ENCODE measurements around the gene PROB1. TPM values are rescaled to one million over a fixed set of nuclear protein-coding genes. Genes with fewer than 3 reads are reported as not detected.

PROB1 gene
- total and polyA plus RNA-seq, 9 of the 15 experiments (the other 6 are each of a cell fraction or from before 2014, with no cell fraction given) = 0.01 to 1.8 (median 0.47) TPM

- no peak for TF ChIP-seq ZNF695 (CRISPR knock-in tag; IDR thresholded peaks at IDR 0.05)
- TF ChIP-seq ZFP91 (CRISPR knock-in tag; IDR thresholded peaks at IDR 0.05) = no peak
- TF ChIP-seq, protein P1, sequence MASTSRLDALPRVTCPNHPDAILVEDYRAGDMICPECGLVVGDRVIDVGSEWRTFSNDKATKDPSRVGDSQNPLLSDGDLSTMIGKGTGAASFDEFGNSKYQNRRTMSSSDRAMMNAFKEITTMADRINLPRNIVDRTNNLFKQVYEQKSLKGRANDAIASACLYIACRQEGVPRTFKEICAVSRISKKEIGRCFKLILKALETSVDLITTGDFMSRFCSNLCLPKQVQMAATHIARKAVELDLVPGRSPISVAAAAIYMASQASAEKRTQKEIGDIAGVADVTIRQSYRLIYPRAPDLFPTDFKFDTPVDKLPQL (IDR thresholded peaks at IDR 0.05; ENCODE audit: extremely low read depth, insufficient read length) = no peak
- no peak for TF ChIP-seq CTBP1 (IDR thresholded peaks at IDR 0.05; ENCODE audit: borderline replicate concordance)
- no peak for TF ChIP-seq HDAC2 (IDR thresholded peaks at IDR 0.05)
- TF ChIP-seq ZNF143 (CRISPR knock-in tag; IDR thresholded peaks at IDR 0.05) = no peak
- no peak for TF ChIP-seq CHD2 (IDR thresholded peaks at IDR 0.05; ENCODE audit: low read depth, low read length)
- TF ChIP-seq FOSL1 (tag; conservative IDR thresholded peaks at IDR 0.05) = no peak
- no peak for TF ChIP-seq RB1 (IDR thresholded peaks at IDR 0.05; ENCODE audit: low read depth)
- no peak for TF ChIP-seq FOXA1 (IDR thresholded peaks at IDR 0.05; ENCODE audit: borderline replicate concordance)
- no peak for TF ChIP-seq EP300 (IDR thresholded peaks at IDR 0.05; ENCODE audit: low read length)
- TF ChIP-seq, protein P2, sequence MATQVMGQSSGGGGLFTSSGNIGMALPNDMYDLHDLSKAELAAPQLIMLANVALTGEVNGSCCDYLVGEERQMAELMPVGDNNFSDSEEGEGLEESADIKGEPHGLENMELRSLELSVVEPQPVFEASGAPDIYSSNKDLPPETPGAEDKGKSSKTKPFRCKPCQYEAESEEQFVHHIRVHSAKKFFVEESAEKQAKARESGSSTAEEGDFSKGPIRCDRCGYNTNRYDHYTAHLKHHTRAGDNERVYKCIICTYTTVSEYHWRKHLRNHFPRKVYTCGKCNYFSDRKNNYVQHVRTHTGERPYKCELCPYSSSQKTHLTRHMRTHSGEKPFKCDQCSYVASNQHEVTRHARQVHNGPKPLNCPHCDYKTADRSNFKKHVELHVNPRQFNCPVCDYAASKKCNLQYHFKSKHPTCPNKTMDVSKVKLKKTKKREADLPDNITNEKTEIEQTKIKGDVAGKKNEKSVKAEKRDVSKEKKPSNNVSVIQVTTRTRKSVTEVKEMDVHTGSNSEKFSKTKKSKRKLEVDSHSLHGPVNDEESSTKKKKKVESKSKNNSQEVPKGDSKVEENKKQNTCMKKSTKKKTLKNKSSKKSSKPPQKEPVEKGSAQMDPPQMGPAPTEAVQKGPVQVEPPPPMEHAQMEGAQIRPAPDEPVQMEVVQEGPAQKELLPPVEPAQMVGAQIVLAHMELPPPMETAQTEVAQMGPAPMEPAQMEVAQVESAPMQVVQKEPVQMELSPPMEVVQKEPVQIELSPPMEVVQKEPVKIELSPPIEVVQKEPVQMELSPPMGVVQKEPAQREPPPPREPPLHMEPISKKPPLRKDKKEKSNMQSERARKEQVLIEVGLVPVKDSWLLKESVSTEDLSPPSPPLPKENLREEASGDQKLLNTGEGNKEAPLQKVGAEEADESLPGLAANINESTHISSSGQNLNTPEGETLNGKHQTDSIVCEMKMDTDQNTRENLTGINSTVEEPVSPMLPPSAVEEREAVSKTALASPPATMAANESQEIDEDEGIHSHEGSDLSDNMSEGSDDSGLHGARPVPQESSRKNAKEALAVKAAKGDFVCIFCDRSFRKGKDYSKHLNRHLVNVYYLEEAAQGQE (IDR thresholded peaks at IDR 0.05; ENCODE audit: borderline replicate concordance) = peak; percentile 62; the same call in 1 of the 2 replicates
- TF ChIP-seq, protein P2 (CRISPR knock-in tag; IDR thresholded peaks at IDR 0.05; ENCODE audit: low read depth) = no peak
- 0 out of 4 replicates have a peak, but pooled peaks of 1 of the 2 experiments have one; percentile 12 for TF ChIP-seq FOXK2 (conservative IDR thresholded peaks at IDR 0.05 in 1 of 2, IDR thresholded peaks at IDR 0.05 in 1 of 2; ENCODE audit: low read depth in 2 of 2)
Observed at GRCh38 chr5:139419226-139420192, 24.6 kb upstream of the PROB1 start (continued).
